Measurements from ENCODE around the gene MMP14. TPM values are rescaled to one million over a fixed set of nuclear protein-coding genes. Genes with fewer than 3 reads are reported as not detected.

The MMP14 gene
- total and polyA plus RNA-seq, 2 of the 13 experiments (the other 11 are each of a cell fraction or from before 2014, with no cell fraction given), result 5.2 to 9.8 TPM

DNA sequence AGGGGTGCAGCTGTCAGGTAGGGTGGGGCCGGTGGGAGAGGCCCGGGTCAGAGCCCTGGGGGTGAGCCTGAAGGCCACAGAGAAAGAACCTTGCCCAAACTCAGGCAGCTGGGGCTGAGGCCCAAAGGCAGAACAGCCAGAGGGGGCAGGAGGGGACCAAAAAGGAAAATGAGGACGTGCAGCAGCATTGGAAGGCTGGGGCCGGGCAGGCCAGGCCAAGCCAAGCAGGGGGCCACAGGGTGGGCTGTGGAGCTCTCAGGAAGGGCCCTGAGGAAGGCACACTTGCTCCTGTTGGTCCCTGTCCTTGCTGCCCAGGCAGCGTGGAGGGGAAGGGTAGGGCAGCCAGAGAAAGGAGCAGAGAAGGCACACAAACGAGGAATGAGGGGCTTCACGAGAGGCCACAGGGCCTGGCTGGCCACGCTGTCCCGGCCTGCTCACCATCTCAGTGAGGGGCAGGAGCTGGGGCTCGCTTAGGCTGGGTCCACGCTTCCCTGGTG, 10.5 kb downstream of the MMP14 start (continued):
- no peak for TF ChIP-seq NAIF1 (CRISPR knock-in tag; IDR thresholded peaks at IDR 0.05; ENCODE audit: borderline replicate concordance)
- TF ChIP-seq ZNF17 (CRISPR knock-in tag; IDR thresholded peaks at IDR 0.05), result no peak
- TF ChIP-seq, protein P1, sequence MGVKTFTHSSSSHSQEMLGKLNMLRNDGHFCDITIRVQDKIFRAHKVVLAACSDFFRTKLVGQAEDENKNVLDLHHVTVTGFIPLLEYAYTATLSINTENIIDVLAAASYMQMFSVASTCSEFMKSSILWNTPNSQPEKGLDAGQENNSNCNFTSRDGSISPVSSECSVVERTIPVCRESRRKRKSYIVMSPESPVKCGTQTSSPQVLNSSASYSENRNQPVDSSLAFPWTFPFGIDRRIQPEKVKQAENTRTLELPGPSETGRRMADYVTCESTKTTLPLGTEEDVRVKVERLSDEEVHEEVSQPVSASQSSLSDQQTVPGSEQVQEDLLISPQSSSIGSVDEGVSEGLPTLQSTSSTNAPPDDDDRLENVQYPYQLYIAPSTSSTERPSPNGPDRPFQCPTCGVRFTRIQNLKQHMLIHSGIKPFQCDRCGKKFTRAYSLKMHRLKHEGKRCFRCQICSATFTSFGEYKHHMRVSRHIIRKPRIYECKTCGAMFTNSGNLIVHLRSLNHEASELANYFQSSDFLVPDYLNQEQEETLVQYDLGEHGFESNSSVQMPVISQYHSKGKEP (CRISPR knock-in tag; IDR thresholded peaks at IDR 0.05), result no peak
- no peak for TF ChIP-seq ZBTB21 (CRISPR knock-in tag; IDR thresholded peaks at IDR 0.05)
- no peak for TF ChIP-seq HNRNPLL (IDR thresholded peaks at IDR 0.05; ENCODE audit: low read depth, low read length, poor library complexity, severe bottlenecking)
- no peak for TF ChIP-seq ZNF501 (CRISPR knock-in tag; IDR thresholded peaks at IDR 0.05)
- TF ChIP-seq NFKB2 (CRISPR knock-in tag; IDR thresholded peaks at IDR 0.05; ENCODE audit: borderline replicate concordance), result 0 out of 2 replicates have a peak, but pooled peaks have one; percentile 34
- TF ChIP-seq, protein P2, sequence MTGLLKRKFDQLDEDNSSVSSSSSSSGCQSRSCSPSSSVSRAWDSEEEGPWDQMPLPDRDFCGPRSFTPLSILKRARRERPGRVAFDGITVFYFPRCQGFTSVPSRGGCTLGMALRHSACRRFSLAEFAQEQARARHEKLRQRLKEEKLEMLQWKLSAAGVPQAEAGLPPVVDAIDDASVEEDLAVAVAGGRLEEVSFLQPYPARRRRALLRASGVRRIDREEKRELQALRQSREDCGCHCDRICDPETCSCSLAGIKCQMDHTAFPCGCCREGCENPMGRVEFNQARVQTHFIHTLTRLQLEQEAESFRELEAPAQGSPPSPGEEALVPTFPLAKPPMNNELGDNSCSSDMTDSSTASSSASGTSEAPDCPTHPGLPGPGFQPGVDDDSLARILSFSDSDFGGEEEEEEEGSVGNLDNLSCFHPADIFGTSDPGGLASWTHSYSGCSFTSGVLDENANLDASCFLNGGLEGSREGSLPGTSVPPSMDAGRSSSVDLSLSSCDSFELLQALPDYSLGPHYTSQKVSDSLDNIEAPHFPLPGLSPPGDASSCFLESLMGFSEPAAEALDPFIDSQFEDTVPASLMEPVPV (CRISPR knock-in tag; IDR thresholded peaks at IDR 0.05), result no peak
- TF ChIP-seq SOX13 (IDR thresholded peaks at IDR 0.05), result no peak
- no peak for TF ChIP-seq SOX13 (CRISPR knock-in tag; conservative IDR thresholded peaks at IDR 0.05 in 1 of 2, IDR thresholded peaks at IDR 0.05 in 1 of 2)
- no peak for TF ChIP-seq ZNF431 (CRISPR knock-in tag; IDR thresholded peaks at IDR 0.05; ENCODE audit: borderline replicate concordance, low read depth)
- TF ChIP-seq ZNF101 (CRISPR knock-in tag; IDR thresholded peaks at IDR 0.05; ENCODE audit: borderline replicate concordance, low read depth), result no peak
- TF ChIP-seq, protein P3, sequence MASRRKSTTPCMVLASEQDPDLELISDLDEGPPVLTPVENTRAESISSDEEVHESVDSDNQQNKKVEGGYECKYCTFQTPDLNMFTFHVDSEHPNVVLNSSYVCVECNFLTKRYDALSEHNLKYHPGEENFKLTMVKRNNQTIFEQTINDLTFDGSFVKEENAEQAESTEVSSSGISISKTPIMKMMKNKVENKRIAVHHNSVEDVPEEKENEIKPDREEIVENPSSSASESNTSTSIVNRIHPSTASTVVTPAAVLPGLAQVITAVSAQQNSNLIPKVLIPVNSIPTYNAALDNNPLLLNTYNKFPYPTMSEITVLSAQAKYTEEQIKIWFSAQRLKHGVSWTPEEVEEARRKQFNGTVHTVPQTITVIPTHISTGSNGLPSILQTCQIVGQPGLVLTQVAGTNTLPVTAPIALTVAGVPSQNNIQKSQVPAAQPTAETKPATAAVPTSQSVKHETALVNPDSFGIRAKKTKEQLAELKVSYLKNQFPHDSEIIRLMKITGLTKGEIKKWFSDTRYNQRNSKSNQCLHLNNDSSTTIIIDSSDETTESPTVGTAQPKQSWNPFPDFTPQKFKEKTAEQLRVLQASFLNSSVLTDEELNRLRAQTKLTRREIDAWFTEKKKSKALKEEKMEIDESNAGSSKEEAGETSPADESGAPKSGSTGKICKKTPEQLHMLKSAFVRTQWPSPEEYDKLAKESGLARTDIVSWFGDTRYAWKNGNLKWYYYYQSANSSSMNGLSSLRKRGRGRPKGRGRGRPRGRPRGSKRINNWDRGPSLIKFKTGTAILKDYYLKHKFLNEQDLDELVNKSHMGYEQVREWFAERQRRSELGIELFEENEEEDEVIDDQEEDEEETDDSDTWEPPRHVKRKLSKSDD (CRISPR knock-in tag; IDR thresholded peaks at IDR 0.05; ENCODE audit: low read depth), result no peak
- no peak for TF ChIP-seq ZKSCAN5 (CRISPR knock-in tag; IDR thresholded peaks at IDR 0.05)
- TF ChIP-seq, protein P4, sequence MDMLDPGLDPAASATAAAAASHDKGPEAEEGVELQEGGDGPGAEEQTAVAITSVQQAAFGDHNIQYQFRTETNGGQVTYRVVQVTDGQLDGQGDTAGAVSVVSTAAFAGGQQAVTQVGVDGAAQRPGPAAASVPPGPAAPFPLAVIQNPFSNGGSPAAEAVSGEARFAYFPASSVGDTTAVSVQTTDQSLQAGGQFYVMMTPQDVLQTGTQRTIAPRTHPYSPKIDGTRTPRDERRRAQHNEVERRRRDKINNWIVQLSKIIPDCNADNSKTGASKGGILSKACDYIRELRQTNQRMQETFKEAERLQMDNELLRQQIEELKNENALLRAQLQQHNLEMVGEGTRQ (IDR thresholded peaks at IDR 0.05; ENCODE audit: low read depth, low read length), result no peak
- TF ChIP-seq, protein P4 (CRISPR knock-in tag; IDR thresholded peaks at IDR 0.05; ENCODE audit: borderline replicate concordance), result no peak
- TF ChIP-seq ZNF292 (CRISPR knock-in tag; IDR thresholded peaks at IDR 0.05; ENCODE audit: borderline replicate concordance, low read depth), result no peak
- TF ChIP-seq ZNF230 (CRISPR knock-in tag; IDR thresholded peaks at IDR 0.05), result no peak
- TF ChIP-seq MYC (CRISPR knock-in tag; IDR thresholded peaks at IDR 0.05; ENCODE audit: borderline replicate concordance), result 0 out of 2 replicates have a peak, but pooled peaks have one; percentile 25
- TF ChIP-seq, protein P5, sequence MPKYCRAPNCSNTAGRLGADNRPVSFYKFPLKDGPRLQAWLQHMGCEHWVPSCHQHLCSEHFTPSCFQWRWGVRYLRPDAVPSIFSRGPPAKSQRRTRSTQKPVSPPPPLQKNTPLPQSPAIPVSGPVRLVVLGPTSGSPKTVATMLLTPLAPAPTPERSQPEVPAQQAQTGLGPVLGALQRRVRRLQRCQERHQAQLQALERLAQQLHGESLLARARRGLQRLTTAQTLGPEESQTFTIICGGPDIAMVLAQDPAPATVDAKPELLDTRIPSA (CRISPR knock-in tag; IDR thresholded peaks at IDR 0.05; ENCODE audit: borderline replicate concordance), result no peak
- TF ChIP-seq MYNN (CRISPR knock-in tag; IDR thresholded peaks at IDR 0.05; ENCODE audit: low read depth), result no peak
